Brain microvascular endothelial cell (primary cell): ENCODE data around the gene FAM120B.

ENCODE experiments used
- DNase-seq: peaks from one replicate; pipeline ENCODE4 v3.0.0-alpha.2; 2020
- H3K27ac ChIP-seq: fragments of 250-450 bp; sonication (Bioruptor Pico); 2 replicates; pipeline ENCODE4 v1.5.1; 2020; ENCODE audit warnings: mild to moderate bottlenecking, moderate library complexity
- H3K27me3 ChIP-seq: fragments of 250-450 bp; sonication (Bioruptor Pico); replicated peaks from 2 replicates; pipeline ENCODE4 v1.5.1; 2020; ENCODE audit warnings: mild to moderate bottlenecking
- H3K36me3 ChIP-seq: fragments of 250-450 bp; sonication (Bioruptor Pico); replicated peaks from 2 replicates; pipeline ENCODE4 v1.5.1; 2020; ENCODE audit warnings: mild to moderate bottlenecking
- H3K4me3 ChIP-seq: 2 replicates; pipeline ENCODE4 v1.5.1; 2011; ENCODE audit warnings: low read depth, mild to moderate bottlenecking, control low read depth, low read length, moderate library complexity
- CTCF ChIP-seq: IDR thresholded peaks from 2 replicates; pipeline ENCODE4 v1.5.1; 2011; ENCODE audit warnings: low read depth, mild to moderate bottlenecking, moderate library complexity, low read length, control low read depth, inconsistent platforms; ENCODE audit errors: missing control alignments
- in situ Hi-C: cut with HindIII; loops from 2 replicates; pipeline ENCODE4 v1.10.0; 2017; ENCODE audit warnings: low sequenced_read_pairs, low pct_ligation_motif_present

Gene FAM120B

GRCh38 chr6:170376386-170377043, 70.0 kb downstream of the FAM120B start:
- Histone ChIP-seq H3K36me3 (no peaks in the 10 kb centered on the region), H3K4me3 (no peak overlapping the region), H3K27ac (no peak overlapping the region), H3K27me3 (no peaks in the 10 kb centered on the region)
- no peak for TF ChIP-seq CTCF
- in situ Hi-C loops, result no loop called here
- no peak for DNase-seq

- no peaks in the 10 kb centered on the region for H3K36me3 ChIP-seq
- H3K27ac ChIP-seq, result no peak overlapping the region
- H3K4me3 ChIP-seq, result no peak overlapping the region
- no peak for DNase-seq
- no peak for TF ChIP-seq CTCF
- in situ Hi-C loops, result no loop called here
- H3K27me3 ChIP-seq, result no peaks in the 10 kb centered on the region
These were observed 71.9 kb downstream of the FAM120B start for GRCh38 chr6:170378502-170378901.

GRCh38 chr6:170381562-170381961, 75.0 kb downstream of the FAM120B start:
- no peak for DNase-seq
- no peak overlapping the region for H3K27ac ChIP-seq
- no peak for TF ChIP-seq CTCF
- H3K27me3 ChIP-seq, result no peaks in the 10 kb centered on the region
- no peaks in the 10 kb centered on the region for H3K36me3 ChIP-seq
- H3K4me3 ChIP-seq, result no peak overlapping the region
- in situ Hi-C loops, result no loop called here

GRCh38 chr6:170383466-170384035, 77.0 kb downstream of the FAM120B start:
- no peak for DNase-seq
- Histone ChIP-seq H3K36me3 (no peaks in the 10 kb centered on the region), H3K27me3 (no peaks in the 10 kb centered on the region), H3K27ac (no peak overlapping the region), H3K4me3 (no peak overlapping the region)
- no peak for TF ChIP-seq CTCF
- in situ Hi-C loops, result no loop called here

- DNase-seq, result no peak
- Histone ChIP-seq H3K27me3 (no peaks in the 10 kb centered on the region), H3K27ac (no peak overlapping the region), H3K36me3 (no peaks in the 10 kb centered on the region), H3K4me3 (no peak overlapping the region)
- in situ Hi-C loops, result no loop called here
- TF ChIP-seq CTCF, result no peak
These were observed 78.9 kb downstream of the FAM120B start for GRCh38 chr6:170385506-170385905.

GRCh38 chr6:170388113-170388512, 81.6 kb downstream of the FAM120B start:
- DNase-seq, result peak; percentile 48
- Histone ChIP-seq H3K4me3 (no peak overlapping the region), H3K27me3 (no peaks in the 10 kb centered on the region), H3K36me3 (peaks cover 6% of the 10 kb centered on the region), H3K27ac (no peak overlapping the region)
- no peak for TF ChIP-seq CTCF
- in situ Hi-C loops, result no loop called here
